ENCODE measurements around the gene NRF1. TPM values are rescaled to one million over a fixed set of nuclear protein-coding genes. Genes with fewer than 3 reads are reported as not detected.

The NRF1 gene
- total and polyA plus RNA-seq, 4 donors: 6.9 to 33.3 (median 14.8) TPM

DNA sequence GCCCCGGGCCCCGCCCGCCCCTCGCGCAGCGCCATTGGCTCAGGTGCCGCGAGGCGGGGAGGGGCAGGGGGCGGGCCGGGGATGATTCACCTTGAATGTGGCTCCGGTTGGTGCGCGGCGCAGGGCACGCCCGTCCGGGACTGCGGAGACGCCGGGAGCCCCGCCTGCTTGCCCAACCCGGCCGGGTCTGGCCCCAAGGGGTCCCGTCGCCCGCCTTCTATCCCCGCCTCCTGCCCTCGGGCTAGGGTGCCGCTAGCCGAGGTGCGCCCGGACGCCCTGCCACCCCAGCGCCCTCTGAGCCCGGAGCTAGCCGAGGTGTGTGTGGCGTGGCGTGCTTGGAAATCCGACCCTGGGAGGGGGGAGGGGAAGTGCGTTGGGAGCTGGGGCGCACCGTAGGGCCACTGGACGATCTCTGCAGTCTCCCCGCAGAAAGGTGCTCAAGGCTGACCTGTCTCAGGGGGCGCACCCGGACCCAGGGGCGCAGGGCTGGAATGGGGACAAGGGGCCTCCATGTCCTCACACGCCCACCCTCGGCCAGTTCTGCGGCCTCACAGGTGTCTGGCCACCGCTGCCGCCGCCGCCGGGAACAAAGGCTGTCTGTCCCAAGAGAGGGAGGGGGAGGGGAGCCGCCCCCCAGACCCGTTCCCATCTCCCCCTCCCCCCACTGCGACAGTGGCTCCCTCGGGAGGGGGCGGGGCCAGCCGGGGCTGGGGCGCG is 168.9 kb downstream of the NRF1 start:
- Histone ChIP-seq H3K27ac (ENCODE audit: low read depth in 1 of 2, low read length in 1 of 2) (peak overlapping the region in 1 of 2 donors; percentile 61), H3K4me3 (peak overlapping the region; percentile 57), H3K9me3 (ENCODE audit: control insufficient read depth in 4 of 4, insufficient read depth in 3 of 4, low read length in 3 of 4) (no peaks in the 10 kb centered on the region), H3K4me1 (ENCODE audit: control insufficient read depth in 5 of 5, insufficient read depth in 5 of 5, low read length in 5 of 5) (peaks cover 0 to 33% (median 6%) of the 10 kb centered on the region in 5 donors), H3K9ac (ENCODE audit: insufficient read depth in 1 of 2, low read length in 2 of 2) (no peak overlapping the region), H3K36me3 (ENCODE audit: control insufficient read depth in 4 of 4, insufficient read depth in 4 of 4, low read length in 4 of 4) (no peaks in the 10 kb centered on the region), H3K27me3 (ENCODE audit: control insufficient read depth in 3 of 3, insufficient read depth in 3 of 3, low read length in 2 of 3) (peaks cover 5 to 72% (median 68%) of the 10 kb centered on the region in 3 donors)
- ATAC-seq (ENCODE audit: insufficient read depth, low FRiP score): peak; percentile 84
- 1 to 2% methylated on average over 44 to 64 of the region's 64 CpGs for WGBS, 2 donors
- peak; percentile 42 to 76 (median 64) for DNase-seq
- TF ChIP-seq, protein P1, sequence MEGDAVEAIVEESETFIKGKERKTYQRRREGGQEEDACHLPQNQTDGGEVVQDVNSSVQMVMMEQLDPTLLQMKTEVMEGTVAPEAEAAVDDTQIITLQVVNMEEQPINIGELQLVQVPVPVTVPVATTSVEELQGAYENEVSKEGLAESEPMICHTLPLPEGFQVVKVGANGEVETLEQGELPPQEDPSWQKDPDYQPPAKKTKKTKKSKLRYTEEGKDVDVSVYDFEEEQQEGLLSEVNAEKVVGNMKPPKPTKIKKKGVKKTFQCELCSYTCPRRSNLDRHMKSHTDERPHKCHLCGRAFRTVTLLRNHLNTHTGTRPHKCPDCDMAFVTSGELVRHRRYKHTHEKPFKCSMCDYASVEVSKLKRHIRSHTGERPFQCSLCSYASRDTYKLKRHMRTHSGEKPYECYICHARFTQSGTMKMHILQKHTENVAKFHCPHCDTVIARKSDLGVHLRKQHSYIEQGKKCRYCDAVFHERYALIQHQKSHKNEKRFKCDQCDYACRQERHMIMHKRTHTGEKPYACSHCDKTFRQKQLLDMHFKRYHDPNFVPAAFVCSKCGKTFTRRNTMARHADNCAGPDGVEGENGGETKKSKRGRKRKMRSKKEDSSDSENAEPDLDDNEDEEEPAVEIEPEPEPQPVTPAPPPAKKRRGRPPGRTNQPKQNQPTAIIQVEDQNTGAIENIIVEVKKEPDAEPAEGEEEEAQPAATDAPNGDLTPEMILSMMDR (IDR thresholded peaks at IDR 0.05; ENCODE audit: control extremely low read depth, extremely low read depth): no peak

DNA sequence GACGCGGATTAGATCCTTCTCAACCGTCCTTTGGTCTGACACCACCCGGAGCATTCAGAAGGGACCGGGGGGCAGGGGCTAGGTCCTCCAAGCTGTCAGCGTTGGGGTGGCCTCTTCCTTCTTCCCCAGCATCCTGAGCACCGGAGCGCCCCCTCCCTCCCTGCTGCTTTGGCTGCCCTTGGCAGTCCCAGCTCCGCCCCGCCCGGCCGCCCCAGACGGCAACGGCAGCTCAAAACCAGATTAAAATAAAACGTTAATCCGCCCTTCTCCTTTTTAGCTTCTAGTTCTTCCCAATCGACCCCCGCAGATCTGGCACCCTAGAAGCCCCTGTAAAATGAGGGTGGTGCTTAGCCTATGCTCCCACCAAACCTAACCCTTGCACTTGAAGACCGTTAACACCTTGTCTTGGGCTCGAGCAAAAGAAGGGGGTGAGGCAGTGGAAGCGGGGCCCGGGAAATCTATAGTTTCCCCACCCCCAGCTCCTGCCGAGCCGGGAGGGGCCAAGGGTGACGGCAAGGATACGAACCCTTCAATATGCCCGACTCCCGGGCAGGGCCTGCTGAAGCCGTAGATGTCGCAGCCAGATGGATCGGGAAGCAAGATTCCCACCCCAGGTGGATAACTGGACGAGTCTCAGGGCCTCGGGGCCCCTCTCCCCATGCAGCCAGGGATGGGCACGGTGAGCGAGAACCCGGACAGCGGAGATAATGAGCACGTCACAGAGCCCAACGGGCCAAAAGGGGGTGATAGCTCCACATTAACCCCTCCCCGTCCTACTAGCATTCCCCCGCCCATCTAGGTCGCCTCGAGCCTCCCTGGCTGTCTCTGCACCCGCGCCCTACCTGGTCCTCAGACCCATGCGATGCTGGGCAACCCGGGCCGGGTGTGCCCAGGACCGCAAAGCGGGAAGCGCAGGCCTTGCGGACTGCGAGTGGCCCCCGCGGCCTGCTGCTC is 169.7 kb downstream of the NRF1 start:
- Histone ChIP-seq H3K4me1 (ENCODE audit: control insufficient read depth in 5 of 5, insufficient read depth in 5 of 5, low read length in 5 of 5) (peaks cover 0 to 38% (median 6%) of the 10 kb centered on the region in 5 donors), H3K9ac (ENCODE audit: insufficient read depth in 1 of 2, low read length in 2 of 2) (no peak overlapping the region), H3K9me3 (ENCODE audit: control insufficient read depth in 4 of 4, insufficient read depth in 3 of 4, low read length in 3 of 4) (no peaks in the 10 kb centered on the region), H3K27ac (ENCODE audit: low read depth in 1 of 2, low read length in 1 of 2) (no peak overlapping the region), H3K27me3 (ENCODE audit: control insufficient read depth in 3 of 3, insufficient read depth in 3 of 3, low read length in 2 of 3) (peaks cover 5 to 80% (median 71%) of the 10 kb centered on the region in 3 donors), H3K4me3 (no peak overlapping the region), H3K36me3 (ENCODE audit: control insufficient read depth in 4 of 4, insufficient read depth in 4 of 4, low read length in 4 of 4) (no peaks in the 10 kb centered on the region)
- no peak for ATAC-seq (ENCODE audit: insufficient read depth, low FRiP score)
- TF ChIP-seq, protein P1 (IDR thresholded peaks at IDR 0.05; ENCODE audit: control extremely low read depth, extremely low read depth): no peak
- 3 to 4% methylated on average over 48 to 55 of the region's 55 CpGs for WGBS, 2 donors
- peak in 1 of 3 donors; percentile 3 for DNase-seq

- DNase-seq (peak in 1 of 3 donors; percentile 6), ATAC-seq (ENCODE audit: insufficient read depth, low FRiP score) (no peak)
- Histone ChIP-seq H3K9me3 (ENCODE audit: control insufficient read depth in 4 of 4, insufficient read depth in 3 of 4, low read length in 3 of 4) (no peaks in the 10 kb centered on the region), H3K9ac (ENCODE audit: insufficient read depth in 1 of 2, low read length in 2 of 2) (no peak overlapping the region), H3K36me3 (ENCODE audit: control insufficient read depth in 4 of 4, insufficient read depth in 4 of 4, low read length in 4 of 4) (no peaks in the 10 kb centered on the region), H3K4me1 (ENCODE audit: control insufficient read depth in 5 of 5, insufficient read depth in 5 of 5, low read length in 5 of 5) (peaks cover 0 to 38% (median 6%) of the 10 kb centered on the region in 5 donors), H3K27me3 (ENCODE audit: control insufficient read depth in 3 of 3, insufficient read depth in 3 of 3, low read length in 2 of 3) (peaks cover 5 to 83% (median 72%) of the 10 kb centered on the region in 3 donors), H3K4me3 (no peak overlapping the region), H3K27ac (ENCODE audit: low read depth in 1 of 2, low read length in 1 of 2) (no peak overlapping the region)
- WGBS, 2 donors: 3 to 4% methylated on average over 67 to 73 of the region's 73 CpGs
- TF ChIP-seq, protein P1 (IDR thresholded peaks at IDR 0.05; ENCODE audit: control extremely low read depth, extremely low read depth): no peak
Measured at GRCh38 chr7:129781928-129782817, 170.7 kb downstream of the NRF1 start.

Measured in lung (tissue), 12 donors.